Measurements from ENCODE around the gene MTG1. TPM values are rescaled to one million over a fixed set of nuclear protein-coding genes. Genes with fewer than 3 reads are reported as not detected.
"Not testable (repeated sequence)": the region's sequence is repeated elsewhere in the genome, so short reads cannot be mapped to it uniquely, and the experiment has no call there.

The MTG1 gene
- total and polyA plus RNA-seq, 2 donors (not counting 1 experiment from before 2014, with no cell fraction given): 23.9 to 25.3 TPM

DNA sequence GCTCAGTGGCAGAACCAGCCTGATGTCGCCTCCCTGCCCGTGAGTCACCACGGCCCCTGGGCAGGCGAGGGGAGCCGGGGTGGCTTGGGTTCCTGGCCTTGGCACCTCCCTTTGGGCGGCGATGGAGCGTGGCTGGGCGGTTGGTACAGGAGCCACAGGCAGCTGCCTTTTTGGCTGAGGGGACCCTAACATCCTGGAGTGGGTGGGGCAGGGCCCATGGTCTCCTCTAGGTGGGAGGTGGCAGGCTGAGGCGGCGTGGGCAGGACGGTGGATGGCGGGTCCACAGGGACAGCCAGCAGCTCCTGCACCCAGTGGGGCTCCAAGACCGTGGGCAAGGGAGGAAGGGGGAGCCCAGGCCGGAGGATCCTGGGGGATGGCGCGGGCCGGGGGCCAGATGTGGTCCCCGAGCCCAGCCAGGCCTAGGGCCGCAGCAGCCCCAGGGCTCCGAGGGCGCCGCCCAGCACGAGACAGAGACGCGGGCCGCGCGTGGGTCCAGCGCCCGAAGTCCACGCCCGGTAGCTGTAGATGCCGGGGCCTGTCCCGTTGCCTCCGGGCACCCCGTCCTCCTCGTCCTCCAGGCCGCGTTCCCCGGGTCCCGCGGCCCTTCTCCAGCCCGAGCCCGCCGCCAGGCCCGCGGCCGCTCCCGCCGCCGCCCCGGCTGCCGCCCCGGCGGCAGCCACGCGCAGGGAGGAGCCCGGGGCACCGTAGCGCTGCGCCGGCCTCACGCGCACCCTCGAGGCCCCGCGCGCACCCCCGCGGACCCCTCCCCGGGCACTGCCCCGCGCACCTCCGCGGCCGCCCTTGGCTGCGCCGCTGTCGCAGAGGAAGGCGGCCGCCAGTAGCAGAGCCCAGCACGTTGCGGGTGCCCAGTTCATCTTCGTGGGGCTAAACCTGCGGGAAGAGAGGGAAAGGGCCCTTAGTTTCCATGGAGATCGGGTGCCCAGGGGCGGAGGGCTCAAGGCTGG lies 29.1 kb downstream of the MTG1 start:
- Histone ChIP-seq H3K36me3 (ENCODE audit: control insufficient read depth, insufficient read depth, low read length) (peaks cover 9% of the 10 kb centered on the region), H3K4me3 (replicated peaks in 1 of 4; ENCODE audit: control extremely low read depth in 1 of 4, insufficient read depth in 1 of 4, low read depth in 3 of 4, low read length in 4 of 4) (peak overlapping the region in 1 of 4 experiments; percentile 41), H3K4me2 (ENCODE audit: extremely low read depth, insufficient read depth, low read length) (no peak overlapping the region), H3K9ac (ENCODE audit: insufficient read depth, low read length) (no peak overlapping the region), H3K27ac (ENCODE audit: insufficient read depth, low read length) (no peak overlapping the region), H3K4me1 (ENCODE audit: control insufficient read depth, extremely low read depth, insufficient read depth, low read length) (no peaks in the 10 kb centered on the region), H3K27me3 (ENCODE audit: control insufficient read depth, insufficient read depth, low read length) (no peaks in the 10 kb centered on the region), H3K79me2 (ENCODE audit: control insufficient read depth, insufficient read depth, low read length) (no peaks in the 10 kb centered on the region), H3K9me3 (ENCODE audit: control insufficient read depth, insufficient read depth, low read depth, low read length) (no peaks in the 10 kb centered on the region), H2AFZ (ENCODE audit: low read length) (no peak overlapping the region), H4K20me1 (ENCODE audit: control insufficient read depth, extremely low read depth, insufficient read depth, low read length) (no peaks in the 10 kb centered on the region)
- DNase-seq (ENCODE audit: low read depth in 2 of 2): no peak
- TF ChIP-seq EZH2 (IDR thresholded peaks at IDR 0.05; ENCODE audit: low read length, missing control alignments): no peak
- TF ChIP-seq, protein P1, sequence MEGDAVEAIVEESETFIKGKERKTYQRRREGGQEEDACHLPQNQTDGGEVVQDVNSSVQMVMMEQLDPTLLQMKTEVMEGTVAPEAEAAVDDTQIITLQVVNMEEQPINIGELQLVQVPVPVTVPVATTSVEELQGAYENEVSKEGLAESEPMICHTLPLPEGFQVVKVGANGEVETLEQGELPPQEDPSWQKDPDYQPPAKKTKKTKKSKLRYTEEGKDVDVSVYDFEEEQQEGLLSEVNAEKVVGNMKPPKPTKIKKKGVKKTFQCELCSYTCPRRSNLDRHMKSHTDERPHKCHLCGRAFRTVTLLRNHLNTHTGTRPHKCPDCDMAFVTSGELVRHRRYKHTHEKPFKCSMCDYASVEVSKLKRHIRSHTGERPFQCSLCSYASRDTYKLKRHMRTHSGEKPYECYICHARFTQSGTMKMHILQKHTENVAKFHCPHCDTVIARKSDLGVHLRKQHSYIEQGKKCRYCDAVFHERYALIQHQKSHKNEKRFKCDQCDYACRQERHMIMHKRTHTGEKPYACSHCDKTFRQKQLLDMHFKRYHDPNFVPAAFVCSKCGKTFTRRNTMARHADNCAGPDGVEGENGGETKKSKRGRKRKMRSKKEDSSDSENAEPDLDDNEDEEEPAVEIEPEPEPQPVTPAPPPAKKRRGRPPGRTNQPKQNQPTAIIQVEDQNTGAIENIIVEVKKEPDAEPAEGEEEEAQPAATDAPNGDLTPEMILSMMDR (conservative IDR thresholded peaks at IDR 0.05 in 1 of 2, IDR thresholded peaks at IDR 0.05 in 1 of 2; ENCODE audit: low read depth in 1 of 2, low read length in 2 of 2): no peak

DNA sequence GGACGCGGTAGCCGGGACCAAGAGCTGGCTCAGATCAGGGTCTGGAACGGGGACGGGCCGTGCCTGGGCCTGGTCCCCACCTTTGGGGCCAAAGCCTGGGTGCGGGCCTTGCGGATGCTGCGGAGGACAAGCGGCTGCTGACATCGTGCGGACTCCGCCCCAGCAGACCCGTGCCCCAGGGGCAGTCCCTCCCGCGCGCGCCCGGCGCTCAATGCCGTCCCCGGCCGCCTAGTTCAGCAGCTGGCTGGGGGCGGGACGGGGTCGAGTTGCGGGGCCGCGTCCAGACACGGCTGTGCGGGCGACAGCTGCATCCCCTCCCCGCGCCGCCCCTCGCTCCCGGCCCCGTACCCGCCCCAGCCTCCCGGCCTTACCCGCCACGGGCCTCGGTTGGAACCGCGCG lies 30.1 kb downstream of the MTG1 start:
- not testable (repeated sequence) for H3K9me3 ChIP-seq (ENCODE audit: control insufficient read depth, insufficient read depth, low read depth, low read length); H3K4me3 ChIP-seq (replicated peaks in 1 of 4; ENCODE audit: control extremely low read depth in 1 of 4, insufficient read depth in 1 of 4, low read depth in 3 of 4, low read length in 4 of 4)

DNA sequence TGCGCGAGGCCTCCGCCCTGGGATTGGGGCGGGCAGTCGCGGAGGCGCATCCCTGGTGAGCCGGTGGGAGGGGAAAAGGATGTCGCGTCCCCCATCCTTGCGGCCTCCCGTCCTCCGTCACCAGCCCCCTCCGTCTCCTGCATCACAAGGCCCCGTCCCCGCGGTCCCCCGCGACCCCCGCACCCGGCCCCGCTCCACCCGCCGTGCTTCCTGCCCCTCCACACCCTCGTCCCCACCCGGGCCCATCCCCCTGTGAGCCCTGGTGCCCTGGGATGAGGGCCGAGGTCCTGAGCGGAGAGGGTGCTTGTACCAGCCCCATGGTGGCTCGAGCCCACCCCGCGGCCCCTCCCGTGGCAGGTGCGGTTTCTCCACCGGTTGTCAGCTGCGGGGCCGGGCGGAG lies 30.6 kb downstream of the MTG1 start, which contains the start of gene SPRN:
Gene SPRN, minus strand, starts transcription at position 25 of the 400 bp plus-strand sequence. CDS start 944 bp downstream, outside the sequence.
- H3K9me3 ChIP-seq (ENCODE audit: control insufficient read depth, insufficient read depth, low read depth, low read length); H3K36me3 ChIP-seq (ENCODE audit: control insufficient read depth, insufficient read depth, low read length); H2AFZ ChIP-seq (ENCODE audit: low read length); H3K4me2 ChIP-seq (ENCODE audit: extremely low read depth, insufficient read depth, low read length); H3K27me3 ChIP-seq (ENCODE audit: control insufficient read depth, insufficient read depth, low read length); H3K79me2 ChIP-seq (ENCODE audit: control insufficient read depth, insufficient read depth, low read length); H3K4me1 ChIP-seq (ENCODE audit: control insufficient read depth, extremely low read depth, insufficient read depth, low read length); H3K9ac ChIP-seq (ENCODE audit: insufficient read depth, low read length); H3K27ac ChIP-seq (ENCODE audit: insufficient read depth, low read length); H4K20me1 ChIP-seq (ENCODE audit: control insufficient read depth, extremely low read depth, insufficient read depth, low read length); DNase-seq (ENCODE audit: low read depth in 2 of 2): not testable (repeated sequence)
- peak within 1 kb of the TSS in 1 of 4 experiments; percentile 41 for H3K4me3 ChIP-seq (replicated peaks in 1 of 4; ENCODE audit: control extremely low read depth in 1 of 4, insufficient read depth in 1 of 4, low read depth in 3 of 4, low read length in 4 of 4)

More for the DNA sequence above, 30.1 kb downstream of the MTG1 start:
- H3K27ac ChIP-seq (ENCODE audit: insufficient read depth, low read length); H4K20me1 ChIP-seq (ENCODE audit: control insufficient read depth, extremely low read depth, insufficient read depth, low read length); H3K36me3 ChIP-seq (ENCODE audit: control insufficient read depth, insufficient read depth, low read length); DNase-seq (ENCODE audit: low read depth in 2 of 2); H3K79me2 ChIP-seq (ENCODE audit: control insufficient read depth, insufficient read depth, low read length); H3K9ac ChIP-seq (ENCODE audit: insufficient read depth, low read length); H3K4me1 ChIP-seq (ENCODE audit: control insufficient read depth, extremely low read depth, insufficient read depth, low read length); H3K4me2 ChIP-seq (ENCODE audit: extremely low read depth, insufficient read depth, low read length); H3K27me3 ChIP-seq (ENCODE audit: control insufficient read depth, insufficient read depth, low read length); H2AFZ ChIP-seq (ENCODE audit: low read length): not testable (repeated sequence)

DNA sequence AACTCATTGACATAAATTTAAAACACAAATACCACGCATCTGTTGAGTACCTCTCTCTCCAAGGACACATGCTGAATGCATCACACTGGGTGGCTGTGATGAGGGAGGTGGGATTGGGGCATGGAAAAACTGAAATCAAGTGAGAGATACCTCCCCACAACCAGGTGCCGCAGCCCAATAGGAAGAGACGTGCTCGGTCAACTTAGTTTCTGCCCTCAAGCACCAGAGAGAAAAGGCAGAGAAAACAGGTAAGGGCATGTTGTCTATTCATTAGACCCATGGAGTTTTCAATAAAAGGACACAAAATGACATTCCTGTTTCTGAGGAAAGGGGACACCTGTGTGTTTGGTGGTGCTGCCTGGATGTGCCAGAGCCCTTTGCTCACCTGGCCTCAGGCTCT lies 35.6 kb downstream of the MTG1 start:
- H3K4me1 ChIP-seq (ENCODE audit: control insufficient read depth, extremely low read depth, insufficient read depth, low read length); H4K20me1 ChIP-seq (ENCODE audit: control insufficient read depth, extremely low read depth, insufficient read depth, low read length); H3K27ac ChIP-seq (ENCODE audit: insufficient read depth, low read length); H3K9me3 ChIP-seq (ENCODE audit: control insufficient read depth, insufficient read depth, low read depth, low read length); H3K4me2 ChIP-seq (ENCODE audit: extremely low read depth, insufficient read depth, low read length); H3K4me3 ChIP-seq (replicated peaks in 1 of 4; ENCODE audit: control extremely low read depth in 1 of 4, insufficient read depth in 1 of 4, low read depth in 3 of 4, low read length in 4 of 4); H3K79me2 ChIP-seq (ENCODE audit: control insufficient read depth, insufficient read depth, low read length); H3K27me3 ChIP-seq (ENCODE audit: control insufficient read depth, insufficient read depth, low read length); H3K9ac ChIP-seq (ENCODE audit: insufficient read depth, low read length); H2AFZ ChIP-seq (ENCODE audit: low read length); DNase-seq (ENCODE audit: low read depth in 2 of 2); H3K36me3 ChIP-seq (ENCODE audit: control insufficient read depth, insufficient read depth, low read length): not testable (repeated sequence)

DNA sequence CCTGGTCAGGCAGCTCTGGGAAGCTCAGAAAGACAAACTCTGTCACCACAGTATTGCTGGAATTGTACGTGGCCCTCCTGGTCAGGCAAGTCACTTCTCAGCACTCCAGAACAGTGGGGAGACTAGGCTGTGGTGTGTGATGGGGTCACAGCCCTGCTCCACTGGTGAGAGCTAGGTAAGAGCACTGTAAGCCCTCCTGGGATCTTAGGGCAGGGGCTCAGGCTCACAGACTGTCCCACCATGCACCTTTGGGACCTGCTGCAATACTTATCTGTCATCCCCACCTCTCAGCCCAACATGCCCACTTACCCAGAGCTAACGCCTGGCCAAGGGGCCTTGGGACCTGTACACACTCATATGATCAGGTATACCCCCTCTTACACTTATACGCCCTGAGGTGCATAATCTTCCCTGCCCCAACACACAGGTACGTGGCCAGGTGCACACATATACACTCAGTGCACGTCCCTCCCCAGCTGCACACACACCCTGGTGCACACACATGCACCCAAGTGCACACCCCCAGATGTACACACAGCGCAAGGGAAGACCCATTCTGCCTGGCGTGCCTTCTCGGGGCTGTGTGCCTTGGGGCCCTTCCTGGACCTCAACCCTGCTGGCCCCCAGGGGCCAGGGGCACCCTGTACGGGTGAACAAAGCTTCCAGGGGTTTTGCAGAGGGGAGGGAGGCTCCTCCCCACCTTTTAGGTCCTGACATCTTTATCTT lies 38.1 kb downstream of the MTG1 start:
- H3K27me3 ChIP-seq (ENCODE audit: control insufficient read depth, insufficient read depth, low read length); H3K4me1 ChIP-seq (ENCODE audit: control insufficient read depth, extremely low read depth, insufficient read depth, low read length); H3K79me2 ChIP-seq (ENCODE audit: control insufficient read depth, insufficient read depth, low read length); H3K4me3 ChIP-seq (replicated peaks in 1 of 4; ENCODE audit: control extremely low read depth in 1 of 4, insufficient read depth in 1 of 4, low read depth in 3 of 4, low read length in 4 of 4); H2AFZ ChIP-seq (ENCODE audit: low read length); H3K9ac ChIP-seq (ENCODE audit: insufficient read depth, low read length); H3K4me2 ChIP-seq (ENCODE audit: extremely low read depth, insufficient read depth, low read length); H4K20me1 ChIP-seq (ENCODE audit: control insufficient read depth, extremely low read depth, insufficient read depth, low read length); H3K36me3 ChIP-seq (ENCODE audit: control insufficient read depth, insufficient read depth, low read length); H3K9me3 ChIP-seq (ENCODE audit: control insufficient read depth, insufficient read depth, low read depth, low read length); DNase-seq (ENCODE audit: low read depth in 2 of 2); H3K27ac ChIP-seq (ENCODE audit: insufficient read depth, low read length): not testable (repeated sequence)

Measured in fibroblast of lung (primary cell).